ENCODE data around the gene NDOR1.

GRCh38 chr9:137165250-137165836 lies 40.2 kb upstream of the NDOR1 start:
- TF ChIP-seq CTCF (IDR thresholded peaks at IDR 0.05; ENCODE audit: insufficient read depth, low read length, poor library complexity, severe bottlenecking) (no peak), EZH2phosphoT487 (conservative IDR thresholded peaks at IDR 0.05; ENCODE audit: low read length) (no peak)

Measured in SU-DHL-6 (cell line).